Loucy (cell line): ENCODE measurements around the gene ADPRM.

Source experiments
- CTCF ChIP-seq: fragments of 200-600 bp; sonication (generic); conservative IDR thresholded peaks from 2 replicates; pipeline ENCODE4 v1.5.1; 2014; ENCODE audit warnings: mild to moderate bottlenecking, antibody characterized with exemption, low read length
- EZH2phosphoT487 ChIP-seq: fragments of 200-600 bp; IDR thresholded peaks from 2 replicates; pipeline ENCODE4 v1.6.1; 2018; ENCODE audit warnings: antibody characterized with exemption, mild to moderate bottlenecking, moderate library complexity, borderline replicate concordance

- TF ChIP-seq CTCF (no peak), EZH2phosphoT487 (no peak)
These were observed 8.3 kb downstream of the ADPRM start for GRCh38 chr17:10705727-10706126.
